ENCODE data around the gene FAAH2. TPM values are rescaled to one million over a fixed set of nuclear protein-coding genes. Genes with fewer than 3 reads are reported as not detected.
"Not testable (repeated sequence)": the region's sequence is repeated elsewhere in the genome, so short reads cannot be mapped to it uniquely, and the experiment has no call there.

Gene FAAH2, protein sequence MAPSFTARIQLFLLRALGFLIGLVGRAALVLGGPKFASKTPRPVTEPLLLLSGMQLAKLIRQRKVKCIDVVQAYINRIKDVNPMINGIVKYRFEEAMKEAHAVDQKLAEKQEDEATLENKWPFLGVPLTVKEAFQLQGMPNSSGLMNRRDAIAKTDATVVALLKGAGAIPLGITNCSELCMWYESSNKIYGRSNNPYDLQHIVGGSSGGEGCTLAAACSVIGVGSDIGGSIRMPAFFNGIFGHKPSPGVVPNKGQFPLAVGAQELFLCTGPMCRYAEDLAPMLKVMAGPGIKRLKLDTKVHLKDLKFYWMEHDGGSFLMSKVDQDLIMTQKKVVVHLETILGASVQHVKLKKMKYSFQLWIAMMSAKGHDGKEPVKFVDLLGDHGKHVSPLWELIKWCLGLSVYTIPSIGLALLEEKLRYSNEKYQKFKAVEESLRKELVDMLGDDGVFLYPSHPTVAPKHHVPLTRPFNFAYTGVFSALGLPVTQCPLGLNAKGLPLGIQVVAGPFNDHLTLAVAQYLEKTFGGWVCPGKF
- 10 to 100 TPM in 2 of 4 donors, 1 to 10 TPM in 2; 1.3 to 13.8 (median 10.6) TPM for polyA plus RNA-seq (ENCODE audit: insufficient read length in 4 of 4)

DNA sequence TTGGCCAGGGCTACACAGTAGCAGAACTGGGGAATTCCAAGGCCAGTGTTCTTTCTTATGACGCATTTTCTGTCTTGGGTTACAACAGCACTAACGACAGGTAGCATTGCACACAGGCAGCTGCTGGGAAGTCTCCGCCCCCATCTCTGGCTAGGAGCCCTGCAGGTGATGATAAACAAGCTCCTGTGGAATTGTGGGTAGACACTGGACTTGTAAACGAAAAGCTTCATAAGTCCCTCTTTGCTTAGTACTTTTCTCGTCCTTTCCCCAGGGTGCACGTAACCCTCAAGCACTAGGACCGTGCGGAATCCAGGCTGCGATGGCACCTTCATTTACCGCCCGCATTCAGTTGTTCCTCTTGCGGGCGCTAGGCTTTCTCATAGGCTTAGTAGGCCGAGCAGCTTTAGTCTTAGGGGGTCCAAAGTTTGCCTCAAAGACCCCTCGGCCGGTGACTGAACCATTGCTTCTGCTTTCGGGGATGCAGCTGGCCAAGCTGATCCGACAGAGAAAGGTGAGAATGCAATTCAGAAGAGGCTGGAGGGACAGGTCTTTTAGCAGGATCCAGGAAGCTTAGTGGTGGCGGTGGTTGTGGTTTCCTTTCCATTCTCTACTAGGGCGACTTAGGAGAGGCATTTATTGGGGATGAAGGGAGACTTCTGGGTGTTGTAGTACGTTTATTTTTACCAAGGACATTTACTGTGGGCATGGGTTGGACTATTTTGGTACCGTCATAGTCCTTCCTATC, at the start of gene FAAH2:
TSS of gene FAAH2 (plus strand) at position 200 of the 745 bp plus-strand sequence. CDS start at position 320, 120 bp downstream.
- DNase-seq (ENCODE audit: low read depth in 4 of 4, low spot score in 3 of 4): peak; percentile 10 to 27 (median 22)

DNA sequence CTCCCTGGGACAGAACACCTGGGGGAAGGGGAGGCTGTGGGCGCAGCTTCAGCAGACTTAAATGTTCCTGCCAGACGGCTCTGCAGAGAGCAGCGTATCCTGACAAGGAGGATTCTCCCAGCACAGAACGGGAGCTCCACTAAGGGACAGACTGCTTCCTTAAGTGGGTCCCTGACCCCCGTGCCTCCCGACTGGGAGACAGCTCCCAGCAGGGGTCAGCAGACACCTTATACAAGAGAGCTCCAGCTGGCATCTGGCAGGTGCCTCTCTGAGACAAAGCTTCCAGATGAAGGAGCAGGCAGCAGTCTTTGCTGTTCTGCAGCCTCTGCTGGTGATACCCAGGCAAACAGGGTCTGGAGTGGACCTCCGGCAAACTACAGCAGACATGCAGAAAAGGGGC, 44.5 kb upstream of the FAAH2 start:
- DNase-seq (ENCODE audit: low read depth in 4 of 4, low spot score in 3 of 4): no peak

DNA sequence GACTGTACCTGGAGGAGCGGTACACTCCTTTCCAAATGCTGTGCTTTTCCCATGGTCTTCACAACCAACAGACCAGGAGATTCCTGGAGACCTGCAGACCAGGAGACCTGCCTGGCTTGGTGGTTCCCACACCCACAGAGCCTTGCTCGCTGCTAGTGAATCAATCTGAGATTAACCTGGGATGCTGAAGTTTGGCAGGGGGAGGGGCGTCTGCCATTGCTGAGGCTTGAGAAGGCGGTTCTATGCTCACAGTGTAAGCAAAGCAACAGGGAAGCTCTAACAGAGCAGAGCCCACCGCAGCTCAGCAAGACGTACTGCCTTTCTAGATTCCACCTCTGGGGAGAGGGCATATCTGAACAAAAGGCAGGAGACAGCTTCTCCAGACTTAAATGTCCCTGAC, 34.5 kb upstream of the FAAH2 start:
- DNase-seq (ENCODE audit: low read depth in 4 of 4, low spot score in 3 of 4): no peak

DNA sequence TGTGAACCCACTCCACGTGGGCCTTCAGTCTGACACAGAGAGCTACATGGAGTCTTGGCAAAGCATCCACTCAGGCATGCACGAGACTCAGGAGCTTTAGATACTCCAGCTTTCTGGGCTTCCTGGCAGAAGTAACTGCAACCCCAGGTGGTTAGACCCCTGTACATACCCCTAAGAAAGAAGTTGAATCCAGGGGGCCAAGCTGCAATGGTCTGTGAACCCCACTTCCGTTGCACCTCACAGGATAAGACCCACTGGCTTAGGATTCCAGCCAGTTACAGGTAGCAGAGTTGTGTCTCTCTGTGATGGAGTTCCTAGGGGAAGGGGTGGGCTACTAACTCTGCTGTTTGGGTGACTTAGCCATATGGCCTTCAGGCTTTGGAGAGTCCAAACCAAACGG, 21.4 kb upstream of the FAAH2 start:
- DNase-seq (ENCODE audit: low read depth in 4 of 4, low spot score in 3 of 4): no peak

DNA sequence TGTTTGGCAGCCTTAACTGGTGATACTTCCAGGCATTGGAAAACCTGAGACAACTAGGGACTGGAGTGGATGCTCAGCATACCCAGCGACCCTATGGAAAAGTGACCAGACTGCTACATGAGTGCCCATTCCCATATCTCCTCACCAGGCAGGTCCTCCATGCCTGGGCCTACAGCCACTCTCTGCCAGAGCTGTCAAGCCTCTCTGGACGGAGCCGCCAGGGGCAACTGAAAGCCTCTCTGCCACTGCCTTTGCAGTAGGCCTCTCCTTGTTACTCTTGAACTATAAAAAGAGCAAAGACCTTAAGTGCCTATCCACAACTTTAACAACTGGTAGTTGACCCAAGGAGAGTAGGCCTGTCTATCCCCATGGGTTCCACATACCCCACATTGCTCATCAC, 20.2 kb upstream of the FAAH2 start:
- DNase-seq (ENCODE audit: low read depth in 4 of 4, low spot score in 3 of 4): no peak

DNA sequence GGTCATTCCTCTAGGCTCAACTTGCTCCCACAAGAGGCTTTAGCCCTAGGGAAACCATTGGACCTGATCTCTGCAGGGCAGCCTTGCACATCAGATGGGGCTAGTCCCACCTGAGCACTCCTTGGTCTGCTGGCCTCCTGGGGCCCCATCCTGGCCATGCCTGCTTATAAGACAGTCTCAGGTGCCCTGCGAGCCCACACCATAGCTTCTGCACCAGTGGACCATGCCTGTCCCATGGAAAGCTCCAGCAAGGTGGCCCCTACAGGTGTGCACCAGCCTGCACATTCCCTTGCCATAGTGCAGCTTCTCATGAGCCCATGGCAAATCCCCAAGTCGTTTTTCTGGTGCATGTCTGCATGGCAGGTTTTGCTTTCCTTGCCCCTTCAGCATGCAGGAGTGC, 19.6 kb upstream of the FAAH2 start:
- no peak for DNase-seq (ENCODE audit: low read depth in 4 of 4, low spot score in 3 of 4)

DNA sequence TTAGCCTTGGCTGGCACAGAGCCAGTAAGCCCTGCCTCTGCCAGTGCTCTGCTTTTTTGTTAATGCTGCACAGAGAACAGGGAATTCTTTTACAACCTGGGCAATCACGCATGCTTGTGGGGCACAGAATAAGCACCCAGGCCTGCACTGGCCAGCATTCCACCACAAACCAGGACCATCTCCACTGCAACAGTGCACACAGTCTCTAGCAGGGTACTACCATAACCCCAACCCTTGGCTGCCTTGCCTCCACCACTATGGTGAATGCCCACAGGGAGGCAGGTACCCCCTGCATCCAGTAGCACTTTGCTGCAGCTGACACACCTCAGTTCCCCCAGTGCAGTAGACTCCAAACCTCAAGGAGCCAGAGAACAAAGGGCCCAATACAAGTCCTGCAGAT, 19.2 kb upstream of the FAAH2 start:
- DNase-seq (ENCODE audit: low read depth in 4 of 4, low spot score in 3 of 4): no peak

DNA sequence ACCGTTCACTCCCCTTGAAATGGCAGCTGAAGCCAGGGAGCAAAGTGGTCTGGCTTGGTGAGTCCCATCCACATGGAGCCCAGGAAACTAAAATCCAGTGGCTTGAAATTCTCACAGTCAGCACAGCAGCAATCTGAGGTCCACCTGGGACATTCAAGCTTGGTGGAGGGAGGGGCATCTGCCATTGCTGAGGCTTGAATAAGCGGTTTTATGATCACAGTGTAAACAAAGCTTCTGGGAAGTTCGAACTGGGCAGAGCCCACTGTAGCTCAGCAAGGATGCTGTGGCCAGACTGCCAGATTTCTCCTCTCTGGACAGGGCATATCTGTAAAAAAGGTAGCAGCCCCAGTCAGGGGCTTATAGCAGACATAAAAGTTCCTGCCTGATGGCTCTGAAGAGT, 15.5 kb upstream of the FAAH2 start:
- no peak for DNase-seq (ENCODE audit: low read depth in 4 of 4, low spot score in 3 of 4)

DNA sequence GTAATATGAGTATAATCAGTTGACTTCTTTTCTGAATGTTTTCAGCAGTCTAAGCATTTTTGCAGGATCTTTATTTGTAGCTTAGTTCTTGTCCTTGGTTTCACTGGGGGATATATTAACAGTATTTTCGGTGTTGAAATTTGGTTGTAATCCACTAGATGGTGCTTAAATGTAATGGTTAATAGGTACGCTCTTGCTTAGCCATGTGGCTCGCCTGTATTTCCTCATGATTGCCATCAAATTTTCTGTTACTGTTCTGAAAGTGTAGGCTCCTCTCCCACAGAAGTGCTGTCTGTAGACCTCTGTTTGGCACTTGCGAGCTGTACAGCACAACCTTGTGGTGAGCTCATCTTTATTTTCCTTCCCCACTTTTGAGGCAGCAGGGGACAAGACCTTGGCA, 3.9 kb upstream of the FAAH2 start:
- DNase-seq (ENCODE audit: low read depth in 4 of 4, low spot score in 3 of 4): no peak

DNA sequence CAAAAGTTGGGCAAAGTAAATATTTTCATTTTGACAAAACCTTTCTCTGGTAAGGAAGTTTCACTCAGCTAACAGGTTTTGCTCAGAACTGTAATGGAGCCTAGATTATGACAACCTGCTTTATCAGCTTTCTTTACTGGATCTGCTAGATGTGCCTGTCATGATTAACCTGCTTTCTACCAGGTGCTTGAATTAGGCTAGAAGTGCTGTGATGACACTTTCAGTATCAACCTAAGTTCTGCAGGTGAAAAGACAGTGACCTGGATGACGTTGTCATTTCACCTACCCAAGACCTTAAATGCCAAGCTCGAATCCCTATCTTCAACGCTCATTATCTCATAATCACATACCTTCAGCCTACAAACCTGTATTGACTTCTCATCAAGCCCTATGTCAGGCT, 1.5 kb upstream of the FAAH2 start:
- DNase-seq (ENCODE audit: low read depth in 4 of 4, low spot score in 3 of 4): no peak

DNA sequence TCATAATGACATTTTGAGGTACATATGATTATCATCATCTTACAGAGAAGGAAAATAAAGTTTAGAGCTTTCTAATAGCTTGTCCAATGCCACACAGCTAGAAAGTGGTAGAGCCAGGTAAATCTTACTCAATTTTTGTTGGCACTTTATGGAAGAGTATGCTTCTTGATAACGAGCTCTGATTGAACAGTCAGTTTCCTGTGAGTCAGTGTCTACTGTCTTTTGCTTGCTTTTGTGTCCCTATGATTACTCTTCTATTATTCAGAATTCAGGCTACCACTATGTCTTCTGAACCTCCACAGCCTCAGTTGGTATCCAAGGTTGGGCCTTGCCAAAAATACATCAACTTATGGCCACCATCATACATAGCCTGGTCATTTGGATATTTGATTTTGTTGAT, 2.6 kb downstream of the FAAH2 start:
- DNase-seq (ENCODE audit: low read depth in 4 of 4, low spot score in 3 of 4): no peak

DNA sequence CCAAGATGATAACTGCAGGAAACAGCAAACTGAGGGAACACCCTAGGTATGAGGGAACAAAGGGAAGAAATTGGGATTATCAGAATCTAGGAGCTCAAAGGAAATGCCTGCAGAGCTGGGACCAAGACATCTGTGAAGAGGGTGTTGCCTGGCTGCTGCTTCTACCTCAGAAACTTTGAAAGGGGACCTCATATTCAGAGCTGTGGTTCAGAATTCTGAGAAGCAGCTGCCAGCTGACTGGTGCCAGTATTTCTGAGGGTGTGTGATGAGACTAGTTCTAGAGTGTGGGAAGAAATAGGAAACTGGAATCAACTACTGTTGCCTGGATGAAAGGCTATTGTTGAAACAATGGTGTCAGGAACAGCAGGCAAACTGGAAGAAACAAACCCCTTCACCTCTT, 8.5 kb downstream of the FAAH2 start:
- no peak for DNase-seq (ENCODE audit: low read depth in 4 of 4, low spot score in 3 of 4)

DNA sequence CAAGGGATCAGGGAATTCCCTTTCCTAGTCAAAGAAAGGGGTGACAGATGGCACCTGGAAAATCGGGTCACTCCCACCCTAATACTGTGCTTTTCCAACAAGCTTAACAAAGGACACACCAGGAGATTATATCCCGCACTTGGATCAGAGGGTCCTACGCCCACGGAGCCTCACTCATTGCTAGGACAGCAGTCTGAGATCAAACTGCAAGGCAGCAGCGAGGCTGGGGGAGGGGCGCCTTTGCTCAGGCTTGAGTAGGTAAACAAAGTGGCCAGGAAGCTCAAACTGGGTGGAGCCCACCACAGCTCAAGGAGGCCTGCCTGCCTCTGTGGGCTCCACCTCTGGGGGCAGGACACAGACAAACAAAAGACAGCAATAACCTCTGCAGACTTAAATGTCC, 9.2 kb downstream of the FAAH2 start:
- DNase-seq (ENCODE audit: low read depth in 4 of 4, low spot score in 3 of 4): not testable (repeated sequence)

DNA sequence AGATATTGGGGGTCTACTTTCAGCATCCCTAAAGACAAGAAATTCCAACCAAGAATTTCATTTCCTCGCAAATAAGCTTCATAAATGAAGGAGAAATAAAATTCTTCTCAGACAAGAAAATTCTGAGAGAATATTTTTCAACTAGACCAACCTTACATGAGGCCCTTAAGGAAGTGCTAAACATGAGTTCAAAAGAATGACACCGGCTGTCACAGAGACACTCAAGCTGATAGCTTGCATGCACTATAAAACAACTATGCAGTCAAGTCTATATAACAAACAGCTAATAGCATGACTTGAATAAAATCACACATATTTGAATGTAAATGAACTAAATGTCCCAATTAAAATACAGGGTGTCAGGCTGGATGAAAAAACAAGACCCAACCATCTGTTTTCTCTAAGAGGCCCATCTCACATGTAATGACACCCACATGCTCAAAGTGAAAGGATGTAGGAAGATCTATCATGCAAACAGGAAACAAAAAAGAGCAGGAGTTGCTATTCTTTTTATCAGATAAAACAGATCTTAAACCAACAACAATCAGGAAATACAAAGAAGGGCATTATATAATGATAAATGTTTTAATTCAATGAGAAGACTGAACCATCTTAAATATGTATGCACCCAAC, 27.2 kb downstream of the FAAH2 start:
- no peak for DNase-seq (ENCODE audit: low read depth in 4 of 4, low spot score in 3 of 4)

DNA sequence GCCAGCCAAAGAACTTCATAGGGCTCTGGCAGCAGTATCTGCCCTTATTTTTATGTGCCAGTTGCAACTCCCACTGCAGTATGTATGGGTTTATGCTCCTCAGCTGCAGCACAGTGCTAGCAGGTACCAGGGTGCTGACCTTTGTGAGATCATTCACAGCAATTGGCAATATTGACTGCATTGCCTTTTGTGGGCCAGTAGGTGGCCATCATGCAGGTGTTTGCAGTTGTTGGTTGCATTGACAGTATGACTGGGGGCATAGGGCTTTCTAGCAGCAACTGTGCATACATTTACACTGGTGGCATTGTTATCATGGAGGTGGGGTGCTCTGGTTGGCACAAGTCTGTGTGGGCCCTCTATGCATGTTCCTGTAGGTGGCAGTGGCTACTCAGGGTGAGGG, 42.5 kb downstream of the FAAH2 start:
- no peak for DNase-seq (ENCODE audit: low read depth in 4 of 4, low spot score in 3 of 4)

DNA sequence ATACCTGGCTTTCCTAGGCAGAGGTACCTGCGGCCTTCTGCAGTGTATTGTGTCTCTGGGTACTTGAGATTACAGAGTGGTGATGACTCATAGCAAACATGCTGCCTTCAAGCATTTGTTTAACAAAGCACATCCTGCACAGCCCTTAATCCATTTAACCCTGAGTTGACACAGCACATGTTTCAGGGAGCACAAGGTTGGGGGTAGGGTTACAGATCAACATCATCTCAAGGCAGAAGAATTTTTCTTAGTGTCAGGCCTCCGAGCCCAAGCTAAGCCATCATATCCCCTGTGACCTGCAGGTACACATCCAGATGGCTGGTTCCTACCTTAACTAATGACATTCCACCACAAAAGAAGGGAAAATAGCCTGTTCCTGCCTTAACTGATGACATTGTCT, 49.3 kb downstream of the FAAH2 start:
- not testable (repeated sequence) for DNase-seq (ENCODE audit: low read depth in 4 of 4, low spot score in 3 of 4)

DNA sequence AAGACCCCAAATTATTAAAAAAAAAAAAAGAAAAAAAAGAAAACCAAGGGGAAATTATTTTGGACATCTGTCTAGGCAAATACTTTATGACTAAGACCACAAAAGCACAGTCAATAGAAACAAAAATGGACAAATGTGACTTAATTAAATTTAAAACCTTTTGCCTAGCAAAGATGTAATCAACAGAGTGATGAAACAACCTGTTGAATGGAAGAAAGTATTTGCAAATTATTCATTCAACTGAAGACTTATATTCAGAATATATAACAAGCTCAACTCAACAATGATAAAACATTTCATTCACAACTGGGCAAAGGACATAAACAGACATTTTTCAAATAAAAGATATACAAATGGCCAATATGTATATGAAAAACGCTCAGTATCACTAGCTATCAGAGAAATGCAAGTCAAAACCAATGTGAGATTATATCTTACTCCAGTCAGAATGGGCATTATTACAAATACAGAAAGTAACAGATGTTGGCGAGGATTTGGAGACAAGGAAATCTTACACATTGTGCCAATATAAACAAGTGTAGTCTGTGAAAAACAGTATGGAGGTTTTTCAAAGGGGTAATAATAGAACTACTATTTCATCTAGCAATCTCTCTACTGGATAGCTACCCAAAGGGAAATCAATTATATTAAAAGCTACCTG, 67.1 kb downstream of the FAAH2 start:
- DNase-seq (ENCODE audit: low read depth in 4 of 4, low spot score in 3 of 4): no peak

DNA sequence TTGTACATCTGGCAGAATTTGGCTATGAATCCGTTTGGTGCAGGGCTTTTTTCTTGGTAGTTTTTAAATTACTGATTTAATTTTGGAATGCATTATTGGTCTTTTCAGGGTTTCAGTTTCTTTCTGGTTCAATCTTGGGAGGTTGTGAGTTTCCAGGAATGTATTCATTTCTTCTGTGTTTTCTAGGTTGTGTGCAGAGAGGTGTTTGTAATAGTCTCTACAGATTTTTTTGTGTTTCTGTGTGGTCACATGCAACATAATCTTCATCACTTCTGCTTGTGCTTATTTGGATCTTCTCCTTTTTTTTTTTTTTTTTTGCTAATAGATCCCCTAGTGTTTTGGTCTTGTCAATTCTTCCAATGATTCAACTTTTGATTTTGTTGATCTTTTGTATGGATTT, 77.6 kb downstream of the FAAH2 start:
- DNase-seq (ENCODE audit: low read depth in 4 of 4, low spot score in 3 of 4): no peak

DNA sequence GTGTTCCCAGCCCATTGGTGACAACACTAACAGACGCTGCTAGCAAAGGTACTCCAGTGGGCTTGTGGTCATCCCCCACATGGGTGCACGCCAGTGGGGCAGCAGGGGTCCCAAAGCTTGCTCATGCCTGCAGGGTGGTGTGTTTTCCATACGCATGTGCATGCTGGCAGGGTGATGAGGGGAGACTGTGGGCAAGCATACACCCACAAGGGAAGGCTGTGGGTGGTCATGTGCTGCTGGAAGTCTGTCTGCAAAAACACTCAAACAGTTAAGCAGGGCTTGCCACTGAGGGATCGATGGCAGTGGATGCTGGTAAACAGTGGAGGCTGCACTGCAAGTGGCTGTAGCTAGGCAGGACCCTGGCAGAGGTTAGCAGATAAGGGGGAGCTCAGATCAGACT, 79.9 kb downstream of the FAAH2 start:
- no peak for DNase-seq (ENCODE audit: low read depth in 4 of 4, low spot score in 3 of 4)

DNA sequence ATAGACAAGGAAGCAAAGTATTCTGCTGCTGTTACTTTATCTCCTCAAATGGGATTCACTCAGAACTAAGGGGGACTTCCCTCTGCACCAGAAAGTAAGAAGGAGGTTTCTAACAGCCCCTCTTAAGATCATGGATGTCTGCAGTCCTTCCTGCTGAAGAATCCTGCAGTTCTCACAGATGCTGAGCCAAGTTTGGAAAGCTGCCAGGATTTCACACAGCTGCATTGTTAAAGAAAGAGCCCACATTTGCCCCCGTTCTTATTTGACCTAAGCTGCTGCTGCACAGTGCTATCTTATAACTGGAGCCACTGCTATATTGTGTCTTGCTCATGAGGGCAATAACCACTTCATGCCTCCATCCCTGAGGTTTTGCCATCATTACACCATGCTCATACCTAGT, 81.1 kb downstream of the FAAH2 start:
- no peak for DNase-seq (ENCODE audit: low read depth in 4 of 4, low spot score in 3 of 4)

DNA sequence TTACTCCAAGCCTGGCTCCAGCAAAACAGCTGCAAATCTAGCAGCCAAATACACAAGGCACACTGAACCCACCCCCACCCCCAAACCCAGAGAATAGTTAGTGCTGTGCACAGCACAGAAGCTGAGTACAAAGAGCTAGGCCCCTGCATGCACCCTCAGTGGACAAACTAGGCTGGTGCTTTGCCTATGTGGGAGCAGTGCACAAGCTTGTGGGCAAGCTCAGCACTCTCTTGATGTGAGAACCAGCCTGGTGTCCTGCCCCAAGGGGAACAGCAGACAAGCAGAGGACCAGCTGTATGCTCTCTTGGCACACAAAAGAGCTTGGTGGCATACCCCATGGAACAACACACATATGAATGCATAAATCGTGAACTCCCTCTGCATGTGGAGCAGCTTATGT, 81.7 kb downstream of the FAAH2 start:
- no peak for DNase-seq (ENCODE audit: low read depth in 4 of 4, low spot score in 3 of 4)

Data from left renal pelvis (tissue), 4 donors.